HT-29 (cell line): ENCODE measurements around the gene GNB3. TPM values are rescaled to one million over a fixed set of nuclear protein-coding genes. Genes with fewer than 3 reads are reported as not detected.
A peak's percentile ranks its signal among the peaks of the same experiment; 100 is the strongest.
"Not testable (repeated sequence)": the region's sequence is repeated elsewhere in the genome, so short reads cannot be mapped to it uniquely, and the experiment has no call there.

Experiments used
- DNase-seq: peaks from one replicate; pipeline ENCODE4 v3.0.0-alpha.2; 2015; ENCODE audit warnings: low spot score
- total RNA-seq: library from RNA; depleted of rRNA; stranded (reverse); fragments of >200 nt; shearing (Covaris generic); gene quantifications from 2 replicates; pipeline ENCODE4 v1.2.3, GENCODE V29; 2014

GNB3 gene
- total RNA-seq, 1 experiment from 2014 or later = 0.97 TPM

DNA sequence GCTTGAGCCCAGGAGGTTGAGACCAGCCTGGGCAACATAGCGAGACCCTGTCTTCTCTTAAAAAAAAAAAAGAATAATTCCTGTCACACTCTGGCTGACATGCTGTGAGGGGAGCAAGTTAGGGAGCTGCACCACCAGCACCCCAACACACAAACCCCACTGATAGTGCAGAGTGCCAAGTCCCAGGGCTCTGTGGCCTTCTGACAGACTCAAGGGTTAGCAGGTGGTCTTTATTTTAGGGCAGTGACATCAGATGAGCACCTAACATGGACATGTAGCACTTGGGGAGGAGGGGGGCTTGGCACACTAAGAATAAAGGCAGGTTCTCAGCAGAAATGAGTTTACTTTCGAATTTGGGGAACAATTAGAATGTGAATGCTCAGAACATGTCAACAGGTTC, 18.1 kb downstream of the GNB3 start:
- DNase-seq = no peak

DNA sequence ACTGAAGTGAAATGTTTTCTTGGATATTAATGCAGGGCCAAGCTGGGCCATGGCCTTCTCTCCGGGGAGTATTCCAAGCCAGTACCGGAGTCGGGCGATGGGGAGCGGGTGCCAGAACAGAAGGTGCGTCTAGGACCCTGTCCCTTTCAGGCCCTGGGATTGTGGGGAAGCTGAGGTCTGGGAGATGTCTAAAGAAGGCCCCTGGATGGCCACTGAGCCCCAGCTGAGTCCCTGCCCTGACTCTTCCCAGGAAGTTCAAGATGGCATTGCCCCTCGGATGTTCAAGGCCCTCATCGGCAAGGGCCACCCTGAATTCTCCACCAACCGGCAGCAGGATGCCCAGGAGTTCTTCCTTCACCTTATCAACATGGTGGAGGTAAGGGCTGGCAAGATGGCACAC, 19.4 kb downstream of the GNB3 start:
- no peak for DNase-seq

DNA sequence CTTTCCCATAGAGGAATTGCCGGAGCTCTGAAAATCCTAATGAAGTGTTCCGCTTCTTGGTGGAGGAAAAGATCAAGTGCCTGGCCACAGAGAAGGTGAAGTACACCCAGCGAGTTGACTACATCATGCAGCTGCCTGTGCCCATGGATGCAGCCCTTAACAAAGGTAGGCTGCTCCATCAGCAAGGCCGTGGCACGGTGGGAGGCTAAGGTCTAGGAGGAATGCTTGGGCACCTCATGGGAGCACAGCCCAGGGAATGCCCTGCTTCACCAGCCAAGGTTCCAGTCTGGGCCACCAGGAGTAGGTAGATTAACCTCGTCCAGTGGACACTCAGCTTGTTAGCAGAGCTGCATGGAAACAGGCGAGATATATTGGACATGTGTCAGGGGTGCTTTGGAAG, 20.2 kb downstream of the GNB3 start:
- DNase-seq = no peak

DNA sequence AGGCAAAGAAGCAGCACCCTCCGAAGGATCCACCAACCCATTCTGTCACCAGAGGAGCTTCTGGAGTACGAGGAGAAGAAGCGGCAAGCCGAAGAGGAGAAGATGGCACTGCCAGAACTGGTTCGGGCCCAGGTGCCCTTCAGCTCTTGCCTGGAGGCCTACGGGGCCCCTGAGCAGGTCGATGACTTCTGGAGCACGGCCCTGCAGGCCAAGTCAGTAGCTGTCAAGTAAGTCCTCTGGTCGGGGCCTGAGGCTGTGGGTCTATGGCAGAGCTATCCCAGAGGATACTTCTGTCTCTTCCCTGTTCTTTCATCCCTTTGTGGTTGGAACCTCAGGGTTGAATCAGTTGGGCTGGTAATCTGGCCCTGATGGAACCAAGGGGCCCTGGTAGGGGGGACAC, 20.7 kb downstream of the GNB3 start:
- no peak for DNase-seq

DNA sequence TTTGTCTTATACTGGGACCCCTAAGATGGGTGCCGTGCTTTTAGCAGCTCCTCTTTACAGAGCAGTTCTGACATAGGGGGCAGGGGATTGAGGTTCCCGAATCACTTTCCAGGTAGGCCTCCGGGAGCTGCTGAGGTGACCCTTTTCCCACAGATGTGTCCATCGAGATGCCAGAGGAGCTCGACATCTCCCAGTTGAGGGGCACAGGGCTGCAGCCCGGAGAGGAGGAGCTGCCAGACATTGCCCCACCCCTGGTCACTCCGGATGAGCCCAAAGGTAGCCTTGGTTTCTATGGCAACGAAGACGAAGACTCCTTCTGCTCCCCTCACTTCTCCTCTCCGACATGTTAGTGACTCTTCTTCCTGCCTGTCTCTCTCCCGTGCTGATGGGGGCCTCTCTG, 22.3 kb downstream of the GNB3 start:
- no peak for DNase-seq

DNA sequence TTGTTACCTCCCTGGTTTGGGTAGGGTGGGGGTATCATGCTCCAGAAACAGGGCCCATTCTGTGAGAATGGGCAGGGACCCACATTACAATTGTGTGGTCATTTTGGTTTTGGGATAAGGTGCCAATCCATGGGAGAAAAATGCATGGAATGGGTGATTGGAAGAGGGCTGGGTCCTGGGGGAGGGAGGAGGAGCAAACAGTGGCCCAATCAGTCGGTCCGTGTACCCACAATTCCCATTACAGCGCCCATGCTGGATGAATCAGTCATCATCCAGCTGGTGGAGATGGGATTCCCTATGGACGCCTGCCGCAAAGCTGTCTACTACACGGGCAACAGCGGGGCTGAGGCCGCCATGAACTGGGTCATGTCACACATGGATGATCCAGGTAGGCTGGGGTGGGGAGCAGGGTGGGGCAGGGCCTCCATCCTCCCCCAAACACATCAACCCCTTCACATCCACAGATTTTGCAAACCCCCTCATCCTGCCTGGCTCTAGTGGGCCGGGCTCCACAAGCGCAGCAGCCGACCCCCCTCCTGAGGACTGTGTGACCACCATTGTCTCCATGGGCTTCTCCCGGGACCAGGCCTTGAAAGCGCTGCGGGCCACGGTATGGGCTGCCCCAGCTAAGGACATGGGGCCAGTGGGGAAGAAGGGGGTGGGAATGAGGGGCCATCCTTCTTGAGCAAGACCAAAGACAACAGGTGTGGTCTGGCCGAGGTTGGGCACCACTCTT, 23.0 kb downstream of the GNB3 start:
- DNase-seq = no peak

DNA sequence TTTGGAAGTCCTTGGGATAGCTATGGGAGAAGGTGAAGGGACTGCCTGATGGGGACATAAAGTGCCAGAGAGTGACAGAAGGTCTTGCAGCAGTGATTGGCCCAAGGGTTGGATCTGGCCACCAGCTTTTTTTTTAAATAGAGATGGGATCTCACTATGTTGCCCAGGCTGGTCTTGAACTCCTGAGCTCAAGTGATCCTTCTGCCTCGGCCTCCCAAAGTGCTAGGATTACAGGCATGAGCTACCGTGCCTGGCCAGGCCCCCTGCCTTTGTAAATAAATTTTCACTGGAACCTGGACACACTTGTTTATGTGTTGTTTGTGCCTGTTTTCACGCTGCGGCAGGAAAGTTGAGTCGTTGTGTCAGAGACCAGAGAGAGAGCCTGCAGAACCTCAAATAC, 24.6 kb downstream of the GNB3 start:
- not testable (repeated sequence) for DNase-seq

DNA sequence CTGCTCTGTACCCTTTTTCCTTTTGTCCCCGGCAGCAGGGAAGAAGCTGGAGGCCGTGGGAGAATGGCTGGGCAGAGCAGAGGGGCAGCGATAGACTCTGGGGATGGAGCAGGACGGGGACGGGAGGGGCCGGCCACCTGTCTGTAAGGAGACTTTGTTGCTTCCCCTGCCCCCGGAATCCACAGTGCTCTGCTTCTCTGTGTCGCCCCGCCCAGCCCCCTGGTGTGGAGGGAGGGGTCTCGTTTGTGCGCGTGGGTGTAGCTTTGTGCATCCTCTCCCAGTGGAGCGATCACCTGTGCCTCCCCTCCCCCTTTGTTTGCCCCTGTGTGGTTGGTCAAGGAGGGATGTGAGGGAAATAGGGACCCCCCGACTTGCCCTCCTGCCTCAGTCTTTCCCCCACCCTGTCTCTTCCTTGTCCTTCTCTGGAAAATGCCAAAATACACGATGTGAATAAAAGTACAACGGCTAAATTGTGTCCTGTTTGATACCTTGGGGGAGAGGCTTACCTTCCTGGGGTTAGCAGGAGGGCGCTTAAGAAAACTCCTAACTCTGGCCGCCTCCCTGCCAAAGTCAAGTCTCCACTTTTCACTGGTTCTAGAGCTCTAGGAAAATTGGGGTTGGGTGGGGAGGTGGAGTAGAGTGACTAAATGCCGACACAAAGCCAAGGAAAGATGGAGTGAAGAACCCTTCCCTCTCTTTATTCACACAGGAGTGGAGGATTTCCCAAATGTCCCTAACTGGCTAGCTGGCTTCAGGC, 25.6 kb downstream of the GNB3 start:
- no peak for DNase-seq

DNA sequence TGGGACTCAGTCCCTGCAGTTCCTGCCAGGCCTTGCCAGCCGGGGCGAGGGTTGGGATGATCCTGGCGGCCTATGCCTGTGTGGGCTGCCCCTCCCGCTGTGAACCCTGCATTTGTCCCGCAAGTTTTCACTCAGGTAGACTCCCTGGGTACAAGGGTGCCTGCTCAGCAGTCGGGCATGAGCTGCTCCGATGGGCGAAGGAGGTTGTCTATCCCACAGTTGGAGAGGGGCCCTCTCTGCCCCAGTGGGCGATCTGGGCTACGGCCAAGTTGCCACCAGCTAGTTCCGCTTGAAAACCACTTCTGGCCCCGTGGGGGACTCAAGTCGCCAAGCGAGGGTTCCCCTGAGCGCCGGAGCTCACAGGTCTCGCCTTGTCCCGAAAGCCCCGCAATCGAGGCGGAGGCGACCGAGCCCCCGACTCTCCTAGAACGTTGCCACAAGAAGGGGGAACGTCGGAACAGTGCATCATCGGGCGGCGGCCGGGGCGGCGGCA, 26.2 kb downstream of the GNB3 start:
- no peak for DNase-seq

DNA sequence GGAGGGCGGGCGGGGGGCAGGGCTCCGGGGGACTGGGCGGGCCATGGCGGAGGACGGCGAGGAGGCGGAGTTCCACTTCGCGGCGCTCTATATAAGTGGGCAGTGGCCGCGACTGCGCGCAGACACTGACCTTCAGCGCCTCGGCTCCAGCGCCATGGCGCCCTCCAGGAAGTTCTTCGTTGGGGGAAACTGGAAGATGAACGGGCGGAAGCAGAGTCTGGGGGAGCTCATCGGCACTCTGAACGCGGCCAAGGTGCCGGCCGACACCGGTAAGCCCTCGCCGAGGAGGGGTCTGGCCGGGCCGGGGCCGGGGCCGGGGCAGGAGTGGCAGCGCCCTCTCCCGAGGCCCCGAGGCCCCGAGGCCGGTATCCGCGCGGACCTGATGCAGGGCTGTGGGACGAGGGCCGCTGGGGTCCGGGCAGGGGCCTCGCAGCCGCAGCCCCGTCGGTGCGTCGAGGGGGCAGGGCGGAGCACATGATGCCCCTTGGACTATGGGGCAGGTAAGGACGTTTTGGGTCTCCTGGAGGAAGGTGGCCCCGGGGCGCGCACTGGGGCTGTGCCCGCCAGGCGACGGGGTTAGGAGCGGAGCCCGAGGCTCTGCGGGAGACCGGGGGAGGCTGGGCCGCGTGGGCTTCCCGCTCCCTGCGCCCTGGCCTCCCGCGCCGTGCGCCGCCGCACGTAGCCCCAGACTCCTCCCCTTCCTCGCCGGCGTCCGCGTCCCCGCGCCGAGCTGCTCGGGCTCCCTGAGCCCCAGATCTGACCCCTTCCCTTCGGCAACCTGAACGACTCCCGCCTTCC, 26.9 kb downstream of the GNB3 start, which contains the start of gene TPI1:
Gene TPI1, plus strand, starts transcription at position 119 of the 798 bp plus-strand sequence. Its CDS starts 36 bp downstream, at position 155.
- DNase-seq = peak; percentile 77

DNA sequence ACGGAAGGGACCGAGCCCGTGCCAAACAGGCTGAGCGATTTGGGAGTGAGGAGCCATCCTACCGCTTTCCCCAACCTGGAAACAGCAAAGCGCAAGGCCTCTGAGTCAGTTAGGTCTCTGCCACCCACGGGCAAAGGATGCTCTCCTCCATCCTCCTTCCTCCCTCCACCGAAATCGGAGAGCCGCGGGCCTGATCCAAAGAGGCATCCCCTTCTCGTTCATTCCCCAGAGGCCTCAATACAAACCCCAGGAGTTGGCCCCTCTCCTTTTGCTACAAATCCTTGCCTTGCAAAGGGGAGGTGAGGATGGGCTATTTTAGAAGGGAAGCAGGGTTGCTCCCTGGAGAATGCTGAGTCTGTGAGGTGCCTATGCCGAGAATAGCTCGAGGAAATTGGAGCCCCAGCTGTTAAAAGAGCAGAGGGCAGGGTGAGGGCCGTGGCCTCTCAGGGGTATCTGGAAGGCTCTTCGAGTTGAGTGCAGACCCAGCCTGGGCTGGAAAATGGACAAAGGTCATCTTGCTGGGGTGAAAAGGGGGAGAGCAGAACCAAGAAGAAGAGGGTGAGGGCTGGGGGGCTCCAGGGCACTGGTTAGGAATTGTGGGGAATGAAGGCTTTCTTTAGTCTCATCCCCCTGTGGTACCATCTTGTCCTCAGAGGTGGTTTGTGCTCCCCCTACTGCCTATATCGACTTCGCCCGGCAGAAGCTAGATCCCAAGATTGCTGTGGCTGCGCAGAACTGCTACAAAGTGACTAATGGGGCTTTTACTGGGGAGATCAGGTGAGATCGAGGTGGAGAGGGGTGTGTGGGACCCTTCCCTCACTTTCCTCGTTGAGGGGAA, 27.7 kb downstream of the GNB3 start:
- DNase-seq = peak; percentile 30

DNA sequence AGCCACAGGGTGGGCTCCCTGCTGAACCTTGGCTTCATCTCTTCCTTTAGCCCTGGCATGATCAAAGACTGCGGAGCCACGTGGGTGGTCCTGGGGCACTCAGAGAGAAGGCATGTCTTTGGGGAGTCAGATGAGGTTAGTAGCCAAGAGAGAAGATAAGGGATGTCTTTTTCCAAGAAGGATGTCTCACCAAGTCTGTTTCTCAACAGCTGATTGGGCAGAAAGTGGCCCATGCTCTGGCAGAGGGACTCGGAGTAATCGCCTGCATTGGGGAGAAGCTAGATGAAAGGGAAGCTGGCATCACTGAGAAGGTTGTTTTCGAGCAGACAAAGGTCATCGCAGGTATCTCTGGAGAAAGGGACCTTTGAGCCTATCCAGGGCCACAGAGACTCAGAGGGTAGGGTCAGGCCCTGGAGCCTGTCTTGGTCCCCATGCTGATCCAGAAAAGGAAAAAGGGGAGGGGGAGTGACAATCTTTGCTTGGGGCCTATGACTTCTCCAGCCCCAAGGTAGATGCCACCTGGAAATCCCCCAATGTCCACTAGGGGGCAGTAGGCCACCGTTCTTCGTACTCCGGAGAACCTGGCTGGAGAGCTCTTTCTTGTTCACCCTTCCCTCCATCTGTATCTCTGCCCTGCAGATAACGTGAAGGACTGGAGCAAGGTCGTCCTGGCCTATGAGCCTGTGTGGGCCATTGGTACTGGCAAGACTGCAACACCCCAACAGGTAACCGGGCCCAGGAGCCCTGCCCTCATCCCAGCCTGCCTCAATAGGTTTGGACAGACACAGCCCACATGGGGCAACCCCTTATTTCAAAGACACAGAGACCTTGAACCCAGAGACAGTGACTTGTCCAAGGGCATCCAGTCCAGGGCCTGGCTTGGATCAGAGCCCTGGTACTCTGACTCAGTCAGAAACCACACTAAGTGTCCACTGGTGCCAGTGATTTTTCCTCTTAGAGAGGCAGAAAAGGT, 28.6 kb downstream of the GNB3 start:
- peak; percentile 91 for DNase-seq

DNA sequence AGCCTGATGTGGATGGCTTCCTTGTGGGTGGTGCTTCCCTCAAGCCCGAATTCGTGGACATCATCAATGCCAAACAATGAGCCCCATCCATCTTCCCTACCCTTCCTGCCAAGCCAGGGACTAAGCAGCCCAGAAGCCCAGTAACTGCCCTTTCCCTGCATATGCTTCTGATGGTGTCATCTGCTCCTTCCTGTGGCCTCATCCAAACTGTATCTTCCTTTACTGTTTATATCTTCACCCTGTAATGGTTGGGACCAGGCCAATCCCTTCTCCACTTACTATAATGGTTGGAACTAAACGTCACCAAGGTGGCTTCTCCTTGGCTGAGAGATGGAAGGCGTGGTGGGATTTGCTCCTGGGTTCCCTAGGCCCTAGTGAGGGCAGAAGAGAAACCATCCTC, 29.6 kb downstream of the GNB3 start:
- DNase-seq = not testable (repeated sequence)

DNA sequence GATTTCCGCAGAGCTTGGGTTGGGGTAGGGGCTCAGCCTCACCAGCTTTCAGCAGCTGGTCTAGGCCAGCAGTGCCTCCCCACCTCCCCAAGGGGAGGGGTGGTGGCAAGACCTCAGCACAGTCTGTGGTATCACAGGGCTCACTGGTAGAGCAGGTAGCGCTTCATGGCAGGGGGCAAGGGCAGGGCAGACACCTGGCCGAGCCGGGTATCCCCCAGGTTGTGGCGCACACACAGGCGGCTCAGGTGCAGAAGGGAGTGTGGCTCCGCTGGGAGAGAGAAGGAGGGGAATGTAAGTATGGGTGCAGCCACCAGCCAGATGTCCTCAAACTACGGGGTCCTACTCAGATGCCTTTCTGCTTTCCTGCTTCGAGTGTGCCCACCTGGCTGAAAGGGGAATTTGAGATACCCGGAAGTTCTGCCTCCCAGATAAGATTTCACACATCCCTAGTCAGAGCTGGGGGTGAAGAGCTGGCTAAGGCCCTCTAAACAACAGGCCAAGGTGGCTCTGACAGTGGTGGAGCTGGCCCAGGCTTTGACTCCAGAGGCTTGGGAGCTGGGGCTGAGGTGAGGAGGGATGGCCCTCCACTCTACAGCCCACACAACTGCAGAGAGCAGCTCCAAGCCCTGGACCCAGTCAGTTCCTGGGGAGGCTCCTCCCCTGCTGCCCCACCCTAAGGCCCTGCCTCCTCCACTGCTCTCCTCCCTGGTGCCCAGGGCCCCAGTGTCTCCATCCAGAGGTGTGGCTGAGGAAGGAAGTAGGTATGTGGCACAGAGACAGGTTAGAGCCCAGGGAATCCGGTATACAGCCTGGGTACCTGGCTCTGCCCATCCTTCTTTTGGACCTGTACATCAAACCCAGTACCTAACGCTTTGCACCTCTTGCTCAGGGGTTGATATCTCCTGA, 30.6 kb downstream of the GNB3 start:
- DNase-seq = peak; percentile 82

DNA sequence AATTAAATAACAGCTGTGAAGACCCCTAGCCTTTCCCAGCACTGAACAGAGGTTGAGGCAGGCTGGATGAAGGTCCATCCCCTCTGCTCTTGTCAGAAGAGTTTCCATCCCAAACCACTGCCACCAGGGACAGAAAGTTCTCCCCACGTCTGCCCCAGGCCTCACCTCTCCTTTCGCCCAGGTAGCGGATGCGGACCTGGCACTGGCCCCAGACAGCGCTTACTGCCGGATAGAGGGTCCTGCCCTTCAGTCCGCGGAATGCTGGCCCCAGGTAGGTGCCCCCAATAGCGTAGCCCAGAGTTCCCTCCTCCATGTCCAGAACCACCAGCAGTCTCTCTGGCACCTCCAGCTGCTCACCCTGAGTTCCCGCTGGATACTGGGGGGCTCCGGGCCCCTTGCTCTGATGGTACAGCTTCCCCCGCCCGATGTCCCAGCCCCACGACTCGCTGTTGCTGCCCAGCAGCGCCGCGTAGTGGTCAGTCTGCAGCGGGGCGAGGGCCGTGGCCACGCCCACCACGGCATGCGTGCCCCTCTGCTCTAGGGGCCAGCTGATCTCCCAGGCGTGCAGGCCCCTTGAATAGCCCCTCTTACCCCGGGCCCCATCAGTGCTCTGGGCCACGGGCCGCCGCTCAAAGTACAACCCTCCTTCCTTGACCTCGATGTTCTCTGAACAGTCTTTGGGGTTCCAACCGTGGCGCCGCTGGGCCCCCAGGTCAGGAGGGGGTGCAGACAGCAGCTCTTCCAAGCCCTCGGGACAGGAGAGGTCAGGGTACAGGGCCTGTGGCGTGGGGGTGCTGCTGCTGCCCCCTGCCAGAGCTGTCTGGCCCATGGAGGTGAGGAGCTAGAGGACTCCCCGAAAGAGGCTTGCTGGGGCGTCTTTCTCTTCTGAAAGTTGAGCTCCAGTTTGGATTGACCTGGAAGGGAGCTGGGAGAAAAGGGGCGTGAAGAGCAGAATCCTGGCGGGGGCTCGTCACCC, 31.6 kb downstream of the GNB3 start:
- DNase-seq = peak; percentile 88

DNA sequence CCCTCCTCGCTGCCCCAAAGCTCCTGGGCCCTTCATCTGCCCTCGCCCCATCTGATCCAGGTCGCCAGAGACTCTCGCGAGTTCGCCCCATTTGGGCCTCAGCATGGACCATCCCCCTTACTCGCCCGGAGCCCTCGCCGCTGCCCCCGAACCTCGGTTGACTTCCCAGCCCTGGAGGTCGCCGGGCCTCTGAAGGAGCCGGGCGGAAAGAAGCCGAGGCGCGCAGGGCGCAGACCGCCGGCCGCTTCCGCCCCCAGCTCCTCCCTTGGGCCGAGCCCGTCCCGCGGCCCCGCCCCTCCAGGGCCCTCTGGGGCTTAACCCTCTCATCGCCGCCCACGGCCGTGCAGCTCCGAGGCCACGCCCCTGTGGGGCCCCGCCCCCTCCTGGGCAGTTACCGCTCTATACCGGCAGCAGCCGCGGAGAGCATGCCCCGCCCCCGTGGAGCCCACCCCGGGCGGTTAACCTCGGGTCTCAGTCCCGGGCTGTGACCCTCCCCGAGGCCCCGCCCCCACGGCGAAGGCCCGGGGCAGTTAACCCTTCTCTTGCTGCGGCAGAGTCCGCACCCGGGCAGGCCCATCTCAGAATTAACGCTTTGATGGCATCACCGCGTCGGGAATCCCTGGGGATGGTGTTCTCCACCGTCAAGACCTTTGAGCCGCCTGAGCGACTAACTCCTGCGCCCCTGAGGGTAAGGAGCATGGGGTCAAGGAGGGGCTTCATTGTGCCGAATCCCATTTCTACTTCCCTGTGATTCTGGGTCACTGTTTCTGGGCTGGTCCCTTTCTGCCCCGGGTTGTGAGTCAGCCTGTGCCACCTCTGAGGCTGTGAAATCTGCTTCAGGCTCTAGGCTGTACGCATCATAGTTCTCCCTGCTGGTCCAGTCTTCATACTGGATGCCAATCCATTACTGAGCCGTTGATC, 32.6 kb downstream of the GNB3 start, which contains the start of gene SPSB2:
Gene SPSB2, minus strand, starts transcription at position 210 of the 921 bp plus-strand sequence. CDS start 402 bp downstream, outside the sequence.
- peak; percentile 97 for DNase-seq
